SK-N-SH treated with all-trans-retinoic acid at 6 μM for 48 hours (cell line): Measurements from ENCODE around the gene PTPRD.

Source experiments
- ATAC-seq: fragments of 200-7000 bp; cut with Tn5 transposase; 3 replicates; pipeline ENCODE4 v1.9.1; 2020; ENCODE audit warnings: mild to moderate bottlenecking, moderate library complexity
- ARNTL ChIP-seq: fragments of 450-650 bp; formaldehyde crosslinking; IDR thresholded peaks from 2 replicates; pipeline ENCODE4 v1.5.0; 2020; ENCODE audit warnings: low read depth, mild to moderate bottlenecking, moderate library complexity, borderline replicate concordance
- BACH2 ChIP-seq: fragments of 250-450 bp; sonication (Bioruptor Pico); IDR thresholded peaks from 2 replicates; pipeline ENCODE4 v1.9.0; 2021; ENCODE audit warnings: mild to moderate bottlenecking, borderline replicate concordance
- CSDC2 ChIP-seq: fragments of 250-450 bp; sonication (Bioruptor Pico); IDR thresholded peaks from 2 replicates; pipeline ENCODE4 v1.5.0; 2020; ENCODE audit warnings: mild to moderate bottlenecking, moderate library complexity
- ESRRG ChIP-seq: fragments of 250-450 bp; sonication (Bioruptor Pico); IDR thresholded peaks from 2 replicates; pipeline ENCODE4 v1.6.1; 2021; ENCODE audit warnings: mild to moderate bottlenecking
- ISL1 ChIP-seq: fragments of 250-450 bp; sonication (Bioruptor Pico); IDR thresholded peaks from 2 replicates; pipeline ENCODE4 v2.1.2; 2022; ENCODE audit warnings: mild to moderate bottlenecking, moderate library complexity
- OSR1 ChIP-seq: fragments of 250-450 bp; sonication (Bioruptor Pico); IDR thresholded peaks from 2 replicates; pipeline ENCODE4 v1.8.0; 2022; ENCODE audit warnings: moderate library complexity, mild to moderate bottlenecking, inconsistent platforms
- PPARA ChIP-seq: fragments of 250-450 bp; sonication (Bioruptor Pico); IDR thresholded peaks from 2 replicates; pipeline ENCODE4 v1.5.0; 2020; ENCODE audit warnings: mild to moderate bottlenecking, borderline replicate concordance
- RARB ChIP-seq: fragments of 250-450 bp; sonication (Bioruptor Pico); IDR thresholded peaks from 2 replicates; pipeline ENCODE4 v1.8.0; 2021; ENCODE audit warnings: mild to moderate bottlenecking, moderate library complexity
- SNAI2 ChIP-seq: fragments of 250-450 bp; sonication (Bioruptor Pico); IDR thresholded peaks from 2 replicates; pipeline ENCODE4 v1.5.0; 2020; ENCODE audit warnings: mild to moderate bottlenecking, moderate library complexity
- TCF4 ChIP-seq: fragments of 250-450 bp; sonication (Bioruptor Pico); IDR thresholded peaks from 2 replicates; pipeline ENCODE4 v1.8.0; 2021; ENCODE audit warnings: mild to moderate bottlenecking, moderate library complexity, borderline replicate concordance
- ZC3H10 ChIP-seq: fragments of 250-450 bp; sonication (Bioruptor Pico); IDR thresholded peaks from 2 replicates; pipeline ENCODE4 v1.5.1; 2021; ENCODE audit warnings: mild to moderate bottlenecking, moderate library complexity
- ZFP3 ChIP-seq: fragments of 250-450 bp; sonication (Bioruptor Pico); IDR thresholded peaks from 2 replicates; pipeline ENCODE4 v1.5.0; 2020; ENCODE audit warnings: mild to moderate bottlenecking, moderate library complexity
- ZFP30 ChIP-seq: fragments of 450-650 bp; formaldehyde crosslinking; IDR thresholded peaks from 2 replicates; pipeline ENCODE4 v1.5.0; 2022; ENCODE audit warnings: mild to moderate bottlenecking, moderate library complexity
- ZNF70 ChIP-seq: fragments of 450-650 bp; formaldehyde crosslinking; IDR thresholded peaks from 2 replicates; pipeline ENCODE4 v1.5.0; 2020; ENCODE audit warnings: mild to moderate bottlenecking, moderate library complexity
- ZNF8 ChIP-seq: fragments of 450-650 bp; formaldehyde crosslinking; IDR thresholded peaks from 2 replicates; pipeline ENCODE4 v1.5.0; 2020; ENCODE audit warnings: mild to moderate bottlenecking, moderate library complexity
- TF ChIP-seq, protein P1 (sequence below): fragments of 250-450 bp; sonication (Bioruptor Pico); IDR thresholded peaks from 2 replicates; pipeline ENCODE4 v1.5.0; 2020; ENCODE audit warnings: mild to moderate bottlenecking, moderate library complexity
- TF ChIP-seq, protein P2 (sequence below): fragments of 250-450 bp; sonication (Bioruptor Pico); IDR thresholded peaks from 2 replicates; pipeline ENCODE4 v1.8.0; 2020; ENCODE audit warnings: mild to moderate bottlenecking, moderate library complexity, borderline replicate concordance
- TF ChIP-seq, protein P3 (sequence below): fragments of 250-450 bp; sonication (Bioruptor Pico); IDR thresholded peaks from 2 replicates; pipeline ENCODE4 v1.8.0; 2021; ENCODE audit warnings: low read depth, mild to moderate bottlenecking, moderate library complexity, borderline replicate concordance
- TF ChIP-seq, protein P4 (sequence below): fragments of 250-450 bp; sonication (Bioruptor Pico); IDR thresholded peaks from 2 replicates; pipeline ENCODE4 v1.5.1; 2021; ENCODE audit warnings: mild to moderate bottlenecking, moderate library complexity

PTPRD gene

DNA sequence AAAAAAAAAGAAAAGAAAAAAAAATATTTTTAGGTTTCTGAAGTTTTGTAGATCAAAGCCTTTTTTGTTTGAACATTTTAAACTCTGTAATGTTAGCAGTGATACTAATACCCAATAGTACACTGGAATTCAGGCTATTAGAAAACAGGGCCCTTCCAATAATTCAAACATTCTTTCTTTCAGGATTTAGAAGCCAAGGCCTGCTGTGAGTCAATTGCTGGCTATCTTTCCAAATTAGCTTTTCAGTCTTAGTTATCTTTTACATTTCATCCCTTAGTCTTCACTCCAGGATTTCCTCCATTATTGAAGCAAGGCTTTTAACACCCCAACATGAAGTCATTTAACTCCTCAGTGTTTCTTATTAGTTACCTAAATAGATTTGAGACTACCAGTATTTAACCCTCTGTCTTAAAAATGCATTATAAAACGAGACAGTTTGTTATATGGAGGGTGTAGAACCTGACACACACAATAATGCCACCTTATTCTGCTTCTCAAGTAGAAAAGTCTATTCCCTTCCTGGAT, 1861.3 kb downstream of the PTPRD start:
- no peak for TF ChIP-seq SNAI2
- TF ChIP-seq ARNTL (CRISPR knock-in tag), result no peak
- TF ChIP-seq ZC3H10 (CRISPR knock-in tag), result no peak
- no peak for TF ChIP-seq ISL1
- no peak for TF ChIP-seq PPARA (CRISPR knock-in tag)
- no peak for TF ChIP-seq RARB (CRISPR knock-in tag)
- TF ChIP-seq ZFP30, result no peak
- TF ChIP-seq, protein P1, sequence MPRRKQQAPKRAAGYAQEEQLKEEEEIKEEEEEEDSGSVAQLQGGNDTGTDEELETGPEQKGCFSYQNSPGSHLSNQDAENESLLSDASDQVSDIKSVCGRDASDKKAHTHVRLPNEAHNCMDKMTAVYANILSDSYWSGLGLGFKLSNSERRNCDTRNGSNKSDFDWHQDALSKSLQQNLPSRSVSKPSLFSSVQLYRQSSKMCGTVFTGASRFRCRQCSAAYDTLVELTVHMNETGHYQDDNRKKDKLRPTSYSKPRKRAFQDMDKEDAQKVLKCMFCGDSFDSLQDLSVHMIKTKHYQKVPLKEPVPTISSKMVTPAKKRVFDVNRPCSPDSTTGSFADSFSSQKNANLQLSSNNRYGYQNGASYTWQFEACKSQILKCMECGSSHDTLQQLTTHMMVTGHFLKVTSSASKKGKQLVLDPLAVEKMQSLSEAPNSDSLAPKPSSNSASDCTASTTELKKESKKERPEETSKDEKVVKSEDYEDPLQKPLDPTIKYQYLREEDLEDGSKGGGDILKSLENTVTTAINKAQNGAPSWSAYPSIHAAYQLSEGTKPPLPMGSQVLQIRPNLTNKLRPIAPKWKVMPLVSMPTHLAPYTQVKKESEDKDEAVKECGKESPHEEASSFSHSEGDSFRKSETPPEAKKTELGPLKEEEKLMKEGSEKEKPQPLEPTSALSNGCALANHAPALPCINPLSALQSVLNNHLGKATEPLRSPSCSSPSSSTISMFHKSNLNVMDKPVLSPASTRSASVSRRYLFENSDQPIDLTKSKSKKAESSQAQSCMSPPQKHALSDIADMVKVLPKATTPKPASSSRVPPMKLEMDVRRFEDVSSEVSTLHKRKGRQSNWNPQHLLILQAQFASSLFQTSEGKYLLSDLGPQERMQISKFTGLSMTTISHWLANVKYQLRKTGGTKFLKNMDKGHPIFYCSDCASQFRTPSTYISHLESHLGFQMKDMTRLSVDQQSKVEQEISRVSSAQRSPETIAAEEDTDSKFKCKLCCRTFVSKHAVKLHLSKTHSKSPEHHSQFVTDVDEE, result no peak
- TF ChIP-seq, protein P2, sequence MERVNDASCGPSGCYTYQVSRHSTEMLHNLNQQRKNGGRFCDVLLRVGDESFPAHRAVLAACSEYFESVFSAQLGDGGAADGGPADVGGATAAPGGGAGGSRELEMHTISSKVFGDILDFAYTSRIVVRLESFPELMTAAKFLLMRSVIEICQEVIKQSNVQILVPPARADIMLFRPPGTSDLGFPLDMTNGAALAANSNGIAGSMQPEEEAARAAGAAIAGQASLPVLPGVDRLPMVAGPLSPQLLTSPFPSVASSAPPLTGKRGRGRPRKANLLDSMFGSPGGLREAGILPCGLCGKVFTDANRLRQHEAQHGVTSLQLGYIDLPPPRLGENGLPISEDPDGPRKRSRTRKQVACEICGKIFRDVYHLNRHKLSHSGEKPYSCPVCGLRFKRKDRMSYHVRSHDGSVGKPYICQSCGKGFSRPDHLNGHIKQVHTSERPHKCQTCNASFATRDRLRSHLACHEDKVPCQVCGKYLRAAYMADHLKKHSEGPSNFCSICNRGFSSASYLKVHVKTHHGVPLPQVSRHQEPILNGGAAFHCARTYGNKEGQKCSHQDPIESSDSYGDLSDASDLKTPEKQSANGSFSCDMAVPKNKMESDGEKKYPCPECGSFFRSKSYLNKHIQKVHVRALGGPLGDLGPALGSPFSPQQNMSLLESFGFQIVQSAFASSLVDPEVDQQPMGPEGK (CRISPR knock-in tag), result no peak
- no peak for TF ChIP-seq ZFP3 (CRISPR knock-in tag)
- TF ChIP-seq ZNF8 (CRISPR knock-in tag), result no peak
- no peak for TF ChIP-seq BACH2 (CRISPR knock-in tag)
- no peak for ATAC-seq

DNA sequence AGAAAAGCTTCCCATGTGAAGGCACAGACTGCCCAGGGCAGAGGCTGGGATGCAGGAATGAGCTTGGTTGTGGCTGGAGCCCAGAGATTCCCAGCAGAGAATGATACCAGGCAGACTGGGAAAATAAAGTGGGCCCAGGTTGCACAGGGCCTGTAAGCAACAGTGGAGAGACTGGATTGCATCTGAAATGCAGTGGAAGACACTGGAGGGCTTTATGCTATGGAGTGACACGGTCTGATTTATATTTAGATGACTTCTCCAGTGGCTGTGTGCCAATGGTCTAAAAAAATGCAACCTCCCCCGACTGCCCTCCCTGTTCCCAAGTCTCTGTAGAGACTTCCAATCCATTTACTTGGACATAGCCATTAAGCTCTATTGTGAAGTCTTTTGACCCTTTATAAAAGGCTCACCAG, 1862.2 kb downstream of the PTPRD start:
- TF ChIP-seq, protein P3, sequence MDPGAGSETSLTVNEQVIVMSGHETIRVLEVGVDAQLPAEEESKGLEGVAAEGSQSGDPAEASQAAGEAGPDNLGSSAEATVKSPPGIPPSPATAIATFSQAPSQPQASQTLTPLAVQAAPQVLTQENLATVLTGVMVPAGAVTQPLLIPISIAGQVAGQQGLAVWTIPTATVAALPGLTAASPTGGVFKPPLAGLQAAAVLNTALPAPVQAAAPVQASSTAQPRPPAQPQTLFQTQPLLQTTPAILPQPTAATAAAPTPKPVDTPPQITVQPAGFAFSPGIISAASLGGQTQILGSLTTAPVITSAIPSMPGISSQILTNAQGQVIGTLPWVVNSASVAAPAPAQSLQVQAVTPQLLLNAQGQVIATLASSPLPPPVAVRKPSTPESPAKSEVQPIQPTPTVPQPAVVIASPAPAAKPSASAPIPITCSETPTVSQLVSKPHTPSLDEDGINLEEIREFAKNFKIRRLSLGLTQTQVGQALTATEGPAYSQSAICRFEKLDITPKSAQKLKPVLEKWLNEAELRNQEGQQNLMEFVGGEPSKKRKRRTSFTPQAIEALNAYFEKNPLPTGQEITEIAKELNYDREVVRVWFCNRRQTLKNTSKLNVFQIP (CRISPR knock-in tag), result no peak
- TF ChIP-seq ZNF70 (CRISPR knock-in tag) (no peak), ESRRG (CRISPR knock-in tag) (no peak), SNAI2 (no peak)
- TF ChIP-seq, protein P2 (CRISPR knock-in tag), result no peak
- ATAC-seq, result peak; percentile 32; the same call in 2 of the 3 replicates

DNA sequence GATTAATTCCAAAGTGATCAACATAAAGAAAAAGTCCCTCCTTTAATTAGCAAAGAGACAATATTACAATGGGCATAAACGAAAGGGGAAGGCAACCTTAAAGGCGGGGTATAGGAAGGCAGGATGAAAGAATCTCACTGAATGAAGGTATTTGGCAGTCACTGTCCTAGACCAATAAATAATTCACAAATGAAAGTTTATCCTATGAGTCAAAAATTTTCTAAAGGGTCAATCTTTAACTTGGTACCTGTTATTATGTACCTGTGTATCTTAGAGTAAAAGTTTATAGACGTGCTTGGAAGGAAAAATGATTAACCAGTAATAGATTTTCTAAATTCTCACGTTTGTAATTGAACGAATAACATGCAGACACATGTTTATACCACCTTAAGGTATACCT, 1867.5 kb downstream of the PTPRD start:
- TF ChIP-seq CSDC2 (CRISPR knock-in tag), result no peak
- TF ChIP-seq ARNTL (CRISPR knock-in tag), result no peak
- no peak for TF ChIP-seq TCF4 (CRISPR knock-in tag)
- no peak for TF ChIP-seq OSR1 (CRISPR knock-in tag)
- TF ChIP-seq ISL1, result no peak
- TF ChIP-seq RARB (CRISPR knock-in tag), result no peak
- TF ChIP-seq ZC3H10 (CRISPR knock-in tag), result no peak
- TF ChIP-seq, protein P4, sequence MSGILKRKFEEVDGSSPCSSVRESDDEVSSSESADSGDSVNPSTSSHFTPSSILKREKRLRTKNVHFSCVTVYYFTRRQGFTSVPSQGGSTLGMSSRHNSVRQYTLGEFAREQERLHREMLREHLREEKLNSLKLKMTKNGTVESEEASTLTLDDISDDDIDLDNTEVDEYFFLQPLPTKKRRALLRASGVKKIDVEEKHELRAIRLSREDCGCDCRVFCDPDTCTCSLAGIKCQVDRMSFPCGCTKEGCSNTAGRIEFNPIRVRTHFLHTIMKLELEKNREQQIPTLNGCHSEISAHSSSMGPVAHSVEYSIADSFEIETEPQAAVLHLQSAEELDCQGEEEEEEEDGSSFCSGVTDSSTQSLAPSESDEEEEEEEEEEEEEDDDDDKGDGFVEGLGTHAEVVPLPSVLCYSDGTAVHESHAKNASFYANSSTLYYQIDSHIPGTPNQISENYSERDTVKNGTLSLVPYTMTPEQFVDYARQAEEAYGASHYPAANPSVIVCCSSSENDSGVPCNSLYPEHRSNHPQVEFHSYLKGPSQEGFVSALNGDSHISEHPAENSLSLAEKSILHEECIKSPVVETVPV (CRISPR knock-in tag), result no peak
- TF ChIP-seq PPARA (CRISPR knock-in tag), result no peak
- TF ChIP-seq, protein P3 (CRISPR knock-in tag), result no peak
- TF ChIP-seq, protein P2 (CRISPR knock-in tag), result no peak
- TF ChIP-seq ZFP30, result no peak
- ATAC-seq, result no peak
